ENCODE results near the gene SSNA1. TPM values are rescaled to one million over a fixed set of nuclear protein-coding genes. Genes with fewer than 3 reads are reported as not detected.

Gene SSNA1
- total RNA-seq, 2 experiments from 2014 or later: 80.2 to 91.3 TPM

DNA sequence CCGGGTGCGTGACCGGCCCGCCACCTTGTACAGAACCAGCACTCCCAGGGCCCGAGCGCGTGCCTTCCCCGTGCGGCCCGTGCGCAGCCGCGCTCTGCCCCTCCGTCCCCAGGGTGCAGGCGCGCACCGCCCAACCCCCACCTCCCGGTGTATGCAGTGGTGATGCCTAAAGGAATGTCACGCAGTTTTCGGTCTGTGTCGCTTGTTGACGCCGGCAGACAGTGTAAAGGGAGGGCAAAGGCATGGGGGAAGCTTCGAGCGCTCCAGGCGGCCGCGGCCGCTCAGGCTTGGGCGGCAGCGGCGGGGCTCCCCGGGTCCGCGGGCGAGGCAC is 19.9 kb upstream of the SSNA1 start:
- DNase-seq (no peak), ATAC-seq (no peak)
- H3K27ac Mint-ChIP-seq: no peak overlapping the region
- no peaks in the 10 kb centered on the region for H3K9me3 Mint-ChIP-seq (ENCODE audit: low read depth)
- CTCF ChIA-PET: no interaction called here
- H3K36me3 Mint-ChIP-seq: no peaks in the 10 kb centered on the region
- H3K27me3 Mint-ChIP-seq: peaks cover 44% of the 10 kb centered on the region
- H3K4me1 Mint-ChIP-seq: no peaks in the 10 kb centered on the region
- no peak overlapping the region for H3K4me3 Mint-ChIP-seq

DNA sequence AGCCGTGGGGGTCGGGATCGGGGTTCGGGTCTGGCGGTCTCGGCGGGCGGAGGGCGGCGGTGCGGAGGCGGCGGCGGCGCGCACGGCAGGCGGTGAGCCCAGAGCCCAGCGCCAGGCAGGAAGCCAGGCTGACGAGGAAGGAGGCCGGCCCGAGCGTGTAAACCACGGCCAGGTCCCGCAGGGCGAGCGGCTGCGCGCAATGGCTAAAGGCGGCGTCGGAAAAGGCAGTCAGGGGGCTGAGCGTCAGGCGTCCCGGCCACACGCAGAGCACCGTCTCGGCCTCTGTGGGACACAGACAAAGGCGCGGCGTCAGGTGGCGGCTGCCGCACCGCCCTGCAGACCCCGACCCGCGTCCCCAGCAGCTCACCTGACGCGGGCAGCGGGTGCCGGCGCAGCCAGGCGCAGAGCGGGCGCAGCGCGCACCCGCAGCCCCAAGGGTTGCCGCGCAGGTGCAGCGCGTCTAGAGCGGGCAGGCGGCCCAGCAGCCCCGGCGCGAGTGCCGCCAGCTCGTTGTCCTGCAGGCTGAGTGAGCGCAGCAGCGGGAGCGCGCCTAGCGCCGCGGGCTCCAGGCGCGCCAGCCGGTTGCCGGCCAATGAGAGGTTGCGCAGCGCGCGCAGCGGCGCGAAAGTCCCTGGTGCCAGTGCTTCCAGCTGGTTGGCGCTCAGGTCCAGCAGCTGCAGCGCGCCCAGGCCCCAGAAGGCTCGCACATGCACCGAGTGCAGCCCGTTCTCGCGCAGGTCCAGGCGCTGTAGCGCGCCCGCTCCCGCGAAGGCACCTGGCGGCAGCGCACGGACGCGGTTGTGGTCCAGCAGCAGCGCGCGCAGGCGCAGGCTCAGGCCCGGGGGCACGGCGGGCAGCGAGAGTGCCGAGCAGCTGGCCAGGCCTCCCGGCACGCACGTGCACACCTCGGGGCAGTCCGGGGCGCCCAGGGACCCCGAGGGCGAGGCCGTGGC is 19.3 kb upstream of the SSNA1 start:
- H3K36me3 Mint-ChIP-seq: no peaks in the 10 kb centered on the region
- CTCF ChIA-PET: no interaction called here
- H3K4me1 Mint-ChIP-seq: no peaks in the 10 kb centered on the region
- H3K27me3 Mint-ChIP-seq: peaks cover 49% of the 10 kb centered on the region
- ATAC-seq: peak; percentile 37
- no peak for DNase-seq
- no peak overlapping the region for H3K27ac Mint-ChIP-seq
- H3K4me3 Mint-ChIP-seq: peak overlapping the region; percentile 44
- H3K9me3 Mint-ChIP-seq (ENCODE audit: low read depth): no peaks in the 10 kb centered on the region

DNA sequence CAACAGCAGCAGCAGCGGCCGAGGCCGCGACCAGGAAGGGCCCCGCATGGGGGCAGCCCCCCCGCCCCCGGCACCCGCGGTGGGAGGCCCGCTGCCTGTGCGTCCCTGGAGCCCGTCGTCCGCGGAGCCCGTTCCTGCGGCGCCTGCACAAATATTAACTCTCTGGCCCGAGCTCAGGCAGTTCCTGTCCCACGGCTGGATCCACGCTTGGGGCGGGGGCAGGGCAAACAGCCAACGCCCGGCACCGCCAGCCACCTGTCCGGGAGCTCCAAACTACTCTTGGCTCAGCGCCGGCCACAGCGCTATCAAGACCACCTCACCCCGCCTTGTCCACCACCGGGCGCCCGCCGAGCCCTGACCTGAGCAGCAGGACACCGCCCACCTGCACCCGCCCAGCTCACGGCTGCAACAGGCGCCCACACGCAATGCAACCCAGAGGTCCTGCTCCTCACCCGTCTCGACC is 18.5 kb upstream of the SSNA1 start, which contains the start of gene LRRC26:
LRRC26 (minus strand) TSS at position 156 of the 463 bp plus-strand sequence; CDS start at position 48, 108 bp downstream.
- Mint-ChIP-seq H3K27me3 (peaks cover 50% of the 10 kb centered on the region), H3K27ac (no peak within 1 kb of the TSS), H3K9me3 (ENCODE audit: low read depth) (no peaks in the 10 kb centered on the region), H3K36me3 (no peaks in the 10 kb centered on the region), H3K4me3 (peak within 1 kb of the TSS; percentile 44), H3K4me1 (no peaks in the 10 kb centered on the region)
- DNase-seq (no peak), ATAC-seq (no peak)
- CTCF ChIA-PET: no interaction called here

DNA sequence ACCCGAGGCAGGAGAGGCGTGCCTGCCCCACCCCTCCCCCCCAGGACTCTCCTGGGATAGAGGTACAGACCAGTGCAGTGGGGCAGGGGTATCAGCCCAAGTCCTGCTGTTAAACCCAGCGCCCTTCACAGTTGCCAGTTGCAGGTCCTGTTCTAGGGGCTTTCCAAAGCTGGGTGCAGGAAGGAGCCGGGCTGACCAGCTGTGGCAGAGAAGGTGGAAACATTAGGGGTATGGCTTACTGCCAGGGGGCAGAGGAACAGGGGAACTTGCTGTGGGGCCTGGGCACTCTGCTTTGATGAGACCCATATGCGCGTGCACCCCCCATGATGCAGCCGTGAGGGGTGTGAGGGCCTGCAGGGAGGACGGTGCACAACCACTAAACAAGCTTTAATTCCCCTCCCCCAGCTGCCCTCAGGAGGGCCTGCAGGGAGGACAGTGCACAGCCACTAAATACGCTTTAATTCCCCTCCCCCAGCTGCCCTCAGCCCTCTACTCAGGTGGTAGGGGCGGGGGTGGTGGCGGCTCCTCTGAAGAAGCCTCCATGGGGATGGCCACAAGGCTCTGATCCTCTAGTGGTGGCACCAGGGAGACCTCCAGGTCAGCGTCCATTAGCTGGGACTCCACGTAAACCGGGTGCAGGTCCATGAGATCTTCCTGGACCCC is 17.9 kb upstream of the SSNA1 start:
- ATAC-seq (no peak), DNase-seq (no peak)
- Mint-ChIP-seq H3K36me3 (no peaks in the 10 kb centered on the region), H3K27ac (no peak overlapping the region), H3K4me1 (no peaks in the 10 kb centered on the region), H3K9me3 (ENCODE audit: low read depth) (no peaks in the 10 kb centered on the region), H3K27me3 (peaks cover 47% of the 10 kb centered on the region), H3K4me3 (no peak overlapping the region)
- CTCF ChIA-PET: interaction anchor here (1.7 kb wide), 1 partner anchor 39 kb away, joined by 5 read pairs; no protein-coding TSS in a partner anchor

DNA sequence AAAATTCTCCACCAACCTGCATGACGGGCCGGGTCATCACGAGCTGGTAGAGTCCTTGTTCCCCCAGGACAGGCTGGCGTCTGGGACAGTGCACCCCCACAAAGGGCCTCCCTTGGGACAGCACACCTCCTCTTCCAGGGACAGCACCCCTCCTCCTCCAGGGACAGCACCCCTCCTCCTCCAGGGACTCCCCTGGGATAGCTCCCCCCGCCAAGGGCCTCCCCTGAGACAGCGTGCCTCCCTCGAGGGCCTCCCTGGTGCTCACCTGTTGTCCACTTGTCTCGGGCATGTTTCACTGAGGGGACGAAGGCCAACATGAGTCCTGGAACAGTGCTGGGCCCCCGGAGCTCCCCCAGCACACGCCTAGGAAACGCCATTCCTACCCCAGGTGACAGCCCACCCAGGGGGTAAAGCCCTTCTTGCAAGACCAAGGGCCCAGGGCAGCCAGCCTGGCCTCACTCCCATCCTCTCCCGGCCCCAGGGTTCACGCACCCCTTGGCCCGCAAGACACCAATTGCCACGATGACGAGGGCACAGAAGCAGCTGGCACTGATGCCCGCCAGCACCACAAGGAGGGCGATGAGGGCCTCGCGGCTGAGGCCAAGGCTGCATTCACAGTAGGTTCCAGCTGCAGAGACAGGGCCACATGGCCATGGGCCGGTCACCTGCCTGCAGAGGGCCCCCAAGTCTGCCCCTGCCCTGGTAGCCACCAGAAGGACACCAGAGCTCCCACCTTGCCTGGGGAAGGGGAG is 17.2 kb upstream of the SSNA1 start:
- Mint-ChIP-seq H3K4me3 (no peak overlapping the region), H3K27me3 (peaks cover 47% of the 10 kb centered on the region), H3K4me1 (no peaks in the 10 kb centered on the region), H3K9me3 (ENCODE audit: low read depth) (no peaks in the 10 kb centered on the region), H3K36me3 (no peaks in the 10 kb centered on the region), H3K27ac (no peak overlapping the region)
- no peak for DNase-seq
- CTCF ChIA-PET: interaction anchor here (0.9 to 1.7 kb wide), 2 partner anchors 38 to 66 kb away, joined by 3 to 5 read pairs; no protein-coding TSS in a partner anchor
- ATAC-seq: no peak

DNA sequence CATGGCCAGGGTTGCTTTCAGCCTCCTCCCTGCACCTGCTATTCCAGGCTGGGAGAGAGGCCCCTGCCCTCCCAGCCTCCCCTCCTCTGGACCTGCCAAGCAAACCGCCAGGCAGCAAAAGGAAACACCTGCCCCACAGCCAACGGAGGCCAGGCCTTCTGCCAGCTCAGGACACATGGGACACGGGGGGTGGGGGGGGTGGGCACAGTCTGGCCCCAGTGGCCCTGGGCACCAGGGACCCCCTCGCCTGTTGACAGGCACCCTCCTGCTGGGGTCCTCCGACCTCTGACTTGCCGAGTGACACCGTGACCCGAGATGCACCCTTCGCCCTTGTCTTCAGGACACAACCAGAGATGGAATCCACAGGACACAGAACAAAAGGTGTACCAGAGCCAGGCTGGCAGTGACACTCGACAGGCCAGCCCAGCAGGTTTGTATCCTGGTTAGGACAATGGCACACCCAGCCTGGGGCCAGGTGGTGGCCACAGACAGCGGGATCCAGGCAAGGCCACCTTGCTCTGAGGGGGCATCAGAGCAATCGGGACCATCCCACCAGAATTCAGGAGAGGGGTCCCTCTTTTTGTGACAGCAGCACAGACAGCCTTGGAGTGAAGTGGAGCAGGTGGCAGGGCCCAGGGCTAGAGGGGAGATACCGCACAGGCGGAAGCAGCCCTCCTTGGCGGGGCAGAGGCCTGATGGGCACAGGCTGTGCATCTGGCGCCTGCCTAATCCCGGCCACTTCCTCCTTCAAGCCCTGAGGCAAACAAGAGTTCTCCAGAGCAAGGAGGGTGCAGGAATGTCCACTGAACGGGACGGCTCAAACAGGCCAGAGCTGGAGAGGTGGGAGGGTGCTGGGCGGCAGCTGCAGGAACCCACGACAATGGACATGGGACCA is 15.3 kb upstream of the SSNA1 start:
- H3K4me3 Mint-ChIP-seq: no peak overlapping the region
- CTCF ChIA-PET: interaction anchor here (1.2 kb wide), 1 partner anchor 44 kb away, joined by 3 read pairs; no protein-coding TSS in a partner anchor

DNA sequence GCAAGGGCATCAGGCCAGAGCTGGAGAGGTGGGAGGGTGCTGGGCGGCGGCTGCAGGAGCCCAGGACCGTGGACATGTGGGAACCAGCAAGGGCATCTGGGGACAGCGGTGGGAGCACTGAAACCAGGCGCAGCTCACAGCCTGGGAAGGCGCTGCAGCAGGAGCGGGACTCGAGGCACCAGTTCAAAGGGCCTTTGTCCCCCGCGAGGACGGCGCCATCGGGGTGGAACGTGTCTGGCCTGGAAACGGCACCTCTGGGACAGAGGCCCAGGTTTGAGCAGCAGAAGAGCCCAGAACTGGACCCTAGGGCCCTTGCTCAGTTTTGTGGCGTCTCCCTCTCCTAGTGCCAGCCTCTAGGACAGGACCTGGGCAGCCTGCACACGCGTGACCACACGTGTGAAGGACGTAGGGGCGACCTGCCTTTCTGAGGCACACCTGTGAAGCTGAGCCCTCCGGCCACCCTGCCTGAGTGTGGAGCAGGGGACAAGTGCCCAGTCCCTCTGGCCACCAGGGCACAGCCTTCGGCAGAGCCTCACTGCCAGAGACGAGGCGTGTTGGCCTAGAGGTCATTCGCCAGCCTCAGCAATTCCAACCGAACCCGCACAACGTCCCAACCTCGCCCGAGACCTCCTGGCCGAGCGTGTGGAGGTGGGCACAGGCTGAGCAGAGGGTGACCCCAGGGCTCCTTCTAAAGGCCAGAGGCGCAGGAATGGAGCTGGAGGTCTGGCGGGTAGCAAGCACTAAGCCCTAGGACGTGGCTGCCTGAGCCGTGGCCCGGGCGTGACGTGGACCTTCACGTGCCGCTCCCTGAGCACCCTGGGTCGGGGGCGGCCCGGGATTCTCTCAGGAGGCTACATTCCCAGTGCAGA is 14.4 kb upstream of the SSNA1 start:
- CTCF ChIA-PET: interaction anchor here (0.6 to 1.3 kb wide), 3 partner anchors 40 to 78 kb away, joined by 4 read pairs; no protein-coding TSS in a partner anchor

More for the DNA sequence above, 15.3 kb upstream of the SSNA1 start:
- Mint-ChIP-seq H3K9me3 (ENCODE audit: low read depth) (no peaks in the 10 kb centered on the region), H3K4me1 (no peaks in the 10 kb centered on the region), H3K27ac (no peak overlapping the region), H3K27me3 (peaks cover 39% of the 10 kb centered on the region), H3K36me3 (no peaks in the 10 kb centered on the region)
- no peak for ATAC-seq
- DNase-seq: no peak

DNA sequence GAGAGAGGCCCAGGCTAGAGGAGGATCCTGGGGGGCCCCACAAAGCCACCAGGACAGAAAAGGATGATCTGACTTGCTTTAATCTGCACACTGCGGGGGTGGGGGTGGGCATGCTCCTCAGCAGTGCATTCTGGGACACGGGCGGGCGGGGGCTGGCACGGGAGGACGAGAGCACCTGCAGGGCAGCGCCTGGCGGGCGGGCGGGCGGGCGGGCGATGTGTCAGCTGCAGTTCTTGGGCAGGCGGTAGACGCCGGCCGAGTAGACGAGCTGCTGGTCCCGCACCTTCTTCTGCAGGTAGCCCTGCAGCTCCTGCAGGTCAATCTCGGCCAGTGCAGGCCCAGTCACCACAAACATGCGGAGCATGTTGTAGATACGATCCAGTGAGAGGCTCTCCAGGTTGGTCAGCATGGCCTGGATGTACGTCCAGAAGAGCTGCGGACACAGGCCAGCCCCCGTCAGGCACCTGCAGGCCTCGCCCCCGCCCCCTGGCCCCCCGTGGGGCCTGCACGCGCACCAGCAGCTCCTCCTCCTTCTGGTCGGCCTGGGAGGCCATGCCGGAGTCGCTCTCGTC is 13.7 kb upstream of the SSNA1 start:
- Mint-ChIP-seq H3K9me3 (ENCODE audit: low read depth) (no peaks in the 10 kb centered on the region), H3K4me3 (no peak overlapping the region), H3K27ac (no peak overlapping the region), H3K27me3 (peaks cover 37% of the 10 kb centered on the region), H3K4me1 (no peaks in the 10 kb centered on the region), H3K36me3 (no peaks in the 10 kb centered on the region)
- no peak for ATAC-seq
- CTCF ChIA-PET: interaction anchor here (0.6 to 2.7 kb wide), 6 partner anchors 13 to 79 kb away, joined by 4 to 10 read pairs (median 4); partner anchors contain the start of genes RNF208 and RNF224
- DNase-seq: no peak

More for the DNA sequence above, 14.4 kb upstream of the SSNA1 start:
- ATAC-seq (no peak), DNase-seq (no peak)
- Mint-ChIP-seq H3K9me3 (ENCODE audit: low read depth) (no peaks in the 10 kb centered on the region), H3K36me3 (no peaks in the 10 kb centered on the region), H3K27me3 (peaks cover 37% of the 10 kb centered on the region), H3K27ac (no peak overlapping the region), H3K4me1 (no peaks in the 10 kb centered on the region), H3K4me3 (no peak overlapping the region)

DNA sequence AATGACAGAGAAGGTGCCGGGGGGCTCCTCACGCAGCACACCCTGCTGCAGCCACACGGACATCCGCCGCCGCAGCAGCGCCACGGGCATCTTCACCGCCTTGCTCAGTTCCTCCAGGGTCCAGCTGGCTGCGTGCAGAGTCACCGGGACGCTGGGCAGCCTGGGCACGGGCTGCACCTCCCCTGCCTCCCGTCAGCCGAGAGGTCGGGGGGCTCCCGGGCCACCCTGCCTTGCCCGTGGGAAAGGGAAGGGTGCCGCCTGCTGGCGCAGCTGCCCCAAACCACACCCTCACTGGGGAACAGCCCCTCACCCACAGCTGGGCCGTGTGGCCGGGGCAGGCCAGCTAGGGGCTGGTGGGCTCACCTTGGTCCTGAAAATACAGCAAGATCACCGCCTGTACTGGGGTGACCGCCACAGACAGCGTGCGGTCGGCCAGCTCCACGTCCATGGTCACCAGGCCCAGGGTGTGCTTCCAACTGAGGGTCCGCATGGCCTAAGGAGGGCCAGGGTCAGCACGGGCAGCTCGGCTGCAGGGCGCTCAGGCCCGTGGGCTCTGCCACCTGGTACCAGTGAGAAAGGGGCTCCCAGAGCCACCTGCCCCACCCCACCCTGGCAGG is 13.0 kb upstream of the SSNA1 start:
- Mint-ChIP-seq H3K36me3 (no peaks in the 10 kb centered on the region), H3K27me3 (peaks cover 31% of the 10 kb centered on the region)

DNA sequence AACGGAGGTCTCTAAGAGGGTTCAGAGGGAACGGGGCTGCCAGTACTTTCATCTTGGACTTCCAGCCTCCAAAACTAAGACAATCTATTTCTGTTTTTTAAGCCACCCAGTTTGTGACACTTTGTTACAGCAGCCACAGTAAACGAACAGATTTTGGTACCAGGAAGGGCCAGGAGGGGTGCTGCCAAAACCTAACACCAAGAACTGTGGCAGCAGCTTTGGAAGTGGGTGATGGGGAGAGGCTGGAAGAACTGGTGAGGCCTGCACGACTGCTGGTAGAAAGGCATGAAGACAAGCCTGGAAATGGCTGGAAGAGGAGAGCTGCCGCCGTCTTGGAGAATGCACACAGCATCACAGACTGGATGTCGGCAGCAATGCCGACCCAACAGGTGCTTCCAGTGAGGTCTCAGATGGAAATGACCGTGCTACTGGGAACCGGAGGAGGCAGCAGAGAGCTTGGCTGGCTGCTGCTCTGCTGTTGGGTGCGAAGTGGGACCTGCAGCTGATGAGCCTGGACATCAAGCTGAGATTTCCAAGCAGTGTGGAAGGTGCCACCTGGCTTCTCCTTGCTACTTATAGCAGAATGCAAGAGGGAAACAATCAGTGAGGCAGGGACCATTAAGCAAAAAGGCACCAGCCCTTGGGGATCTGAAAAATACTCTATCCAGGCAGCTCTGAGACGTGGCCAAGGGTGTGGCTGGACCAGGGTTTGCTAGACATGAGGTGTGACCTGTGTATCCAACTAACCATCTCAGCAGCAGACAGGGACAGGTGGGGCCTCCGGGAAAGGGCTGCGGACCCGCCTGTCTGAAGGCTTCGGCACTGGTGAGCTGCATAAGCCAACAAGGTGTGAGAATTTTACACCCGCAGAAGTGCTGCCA is 11.9 kb upstream of the SSNA1 start:
- Mint-ChIP-seq H3K27me3 (peaks cover 20% of the 10 kb centered on the region), H3K4me1 (no peaks in the 10 kb centered on the region), H3K9me3 (ENCODE audit: low read depth) (no peaks in the 10 kb centered on the region), H3K36me3 (no peaks in the 10 kb centered on the region), H3K27ac (no peak overlapping the region), H3K4me3 (no peak overlapping the region)
- peak; percentile 71 for ATAC-seq
- peak; percentile 54 for DNase-seq
- CTCF ChIA-PET: interaction anchor here (0.6 to 2.7 kb wide), 10 partner anchors 11 to 141 kb away, joined by 3 to 10 read pairs (median 4); partner anchors contain the start of gene SSNA1

More for the DNA sequence above, 13.0 kb upstream of the SSNA1 start:
- Mint-ChIP-seq H3K27ac (no peak overlapping the region), H3K4me1 (no peaks in the 10 kb centered on the region), H3K9me3 (ENCODE audit: low read depth) (no peaks in the 10 kb centered on the region), H3K4me3 (no peak overlapping the region)
- no peak for ATAC-seq
- DNase-seq: no peak
- CTCF ChIA-PET: interaction anchor here (1.2 to 2.7 kb wide), 6 partner anchors 12 to 80 kb away, joined by 4 to 10 read pairs (median 5); partner anchors contain the start of genes RNF208 and RNF224

Data from activated CD8-positive, alpha-beta memory T cell treated with anti-CD3 and anti-CD28 coated beads, Interleukin-2, amount 10 ng/mL, durations not matched to agents 7 days and 5 days (primary cell).